ENCODE measurements around the gene IL1RAPL2.
"Not testable (repeated sequence)": the region's sequence is repeated elsewhere in the genome, so short reads cannot be mapped to it uniquely, and the experiment has no call there.

The IL1RAPL2 gene

GRCh38 chrX:104565791-104566680, at the start of gene IL1RAPL2:
IL1RAPL2 (plus strand) TSS chrX:104566199.
- Histone ChIP-seq H3K4me1 (no peaks in the 10 kb centered on the region), H3K9ac (no peak within 1 kb of the TSS), H3K4me3 (no peak within 1 kb of the TSS), H3K9me3 (peaks cover 35% of the 10 kb centered on the region), H3K4me2 (no peak within 1 kb of the TSS), H3K27ac (no peak within 1 kb of the TSS), H3K27me3 (0 out of 2 replicates have a peak, but pooled peaks cover 6% of the 10 kb centered on the region), H3K36me3 (no peaks in the 10 kb centered on the region), H4K20me1 (no peaks in the 10 kb centered on the region)
- no peak for TF ChIP-seq Cebpa-rat (IDR thresholded peaks at IDR 0.05)

GRCh38 chrX:104522386-104522785, 43.6 kb upstream of the IL1RAPL2 start:
- Histone ChIP-seq H3K27me3 (no peaks in the 10 kb centered on the region), H4K20me1 (no peaks in the 10 kb centered on the region), H3K9me3 (no peaks in the 10 kb centered on the region), H3K27ac (no peak overlapping the region), H3K9ac (no peak overlapping the region), H3K4me3 (no peak overlapping the region), H3K4me1 (peaks cover 5% of the 10 kb centered on the region; the same call in 1 of the 2 replicates), H3K4me2 (no peak overlapping the region), H3K36me3 (no peaks in the 10 kb centered on the region)
- TF ChIP-seq Cebpa-rat (IDR thresholded peaks at IDR 0.05), result no peak

GRCh38 chrX:104523858-104524257, 42.1 kb upstream of the IL1RAPL2 start:
- H3K4me2 ChIP-seq, result no peak overlapping the region
- no peak overlapping the region for H3K27ac ChIP-seq
- peaks cover 5% of the 10 kb centered on the region; the same call in 1 of the 2 replicates for H3K4me1 ChIP-seq
- no peak overlapping the region for H3K4me3 ChIP-seq
- no peaks in the 10 kb centered on the region for H4K20me1 ChIP-seq
- no peaks in the 10 kb centered on the region for H3K27me3 ChIP-seq
- no peak overlapping the region for H3K9ac ChIP-seq
- no peaks in the 10 kb centered on the region for H3K9me3 ChIP-seq
- no peak for TF ChIP-seq Cebpa-rat (IDR thresholded peaks at IDR 0.05)
- no peaks in the 10 kb centered on the region for H3K36me3 ChIP-seq

- Histone ChIP-seq H3K36me3 (no peaks in the 10 kb centered on the region), H3K9me3 (no peaks in the 10 kb centered on the region), H4K20me1 (no peaks in the 10 kb centered on the region), H3K4me2 (no peak overlapping the region), H3K27me3 (no peaks in the 10 kb centered on the region), H3K27ac (no peak overlapping the region), H3K4me1 (no peaks in the 10 kb centered on the region), H3K4me3 (no peak overlapping the region), H3K9ac (no peak overlapping the region)
- TF ChIP-seq Cebpa-rat (IDR thresholded peaks at IDR 0.05), result no peak
Measured at GRCh38 chrX:104539081-104539480, 26.9 kb upstream of the IL1RAPL2 start.

- not testable (repeated sequence) for H3K27ac ChIP-seq, H3K36me3 ChIP-seq, H3K9ac ChIP-seq, H3K27me3 ChIP-seq, H3K4me1 ChIP-seq, H3K4me3 ChIP-seq, H3K9me3 ChIP-seq, H3K4me2 ChIP-seq, H4K20me1 ChIP-seq
Measured at GRCh38 chrX:104542447-104542846, 23.6 kb upstream of the IL1RAPL2 start.

GRCh38 chrX:104564335-104564734, 1.7 kb upstream of the IL1RAPL2 start:
- H3K4me1 ChIP-seq, result no peaks in the 10 kb centered on the region
- no peak overlapping the region for H3K4me2 ChIP-seq
- peaks cover 34% of the 10 kb centered on the region for H3K9me3 ChIP-seq
- H3K27me3 ChIP-seq, result 0 out of 2 replicates have a peak, but pooled peaks cover 6% of the 10 kb centered on the region
- H3K36me3 ChIP-seq, result no peaks in the 10 kb centered on the region
- no peak overlapping the region for H3K9ac ChIP-seq
- H4K20me1 ChIP-seq, result no peaks in the 10 kb centered on the region
- no peak for TF ChIP-seq Cebpa-rat (IDR thresholded peaks at IDR 0.05)
- no peak overlapping the region for H3K4me3 ChIP-seq
- H3K27ac ChIP-seq, result no peak overlapping the region

- Histone ChIP-seq H3K4me3 (no peak overlapping the region), H3K27ac (no peak overlapping the region), H3K27me3 (0 out of 2 replicates have a peak, but pooled peaks cover 6% of the 10 kb centered on the region), H3K9me3 (peaks cover 34% of the 10 kb centered on the region), H3K36me3 (no peaks in the 10 kb centered on the region), H3K9ac (no peak overlapping the region), H3K4me2 (no peak overlapping the region), H4K20me1 (no peaks in the 10 kb centered on the region), H3K4me1 (no peaks in the 10 kb centered on the region)
- no peak for TF ChIP-seq Cebpa-rat (IDR thresholded peaks at IDR 0.05)
Measured at GRCh38 chrX:104564921-104565703, 887 bp upstream of the IL1RAPL2 start.

GRCh38 chrX:104566681-104567501, 892 bp downstream of the IL1RAPL2 start:
- H4K20me1 ChIP-seq, result no peaks in the 10 kb centered on the region
- H3K36me3 ChIP-seq, result no peaks in the 10 kb centered on the region
- H3K27ac ChIP-seq, result no peak overlapping the region
- H3K4me1 ChIP-seq, result no peaks in the 10 kb centered on the region
- H3K4me2 ChIP-seq, result no peak overlapping the region
- H3K4me3 ChIP-seq, result no peak overlapping the region
- H3K27me3 ChIP-seq, result 0 out of 2 replicates have a peak, but pooled peaks cover 6% of the 10 kb centered on the region
- no peak for TF ChIP-seq Cebpa-rat (IDR thresholded peaks at IDR 0.05)
- H3K9me3 ChIP-seq, result peaks cover 40% of the 10 kb centered on the region
- H3K9ac ChIP-seq, result no peak overlapping the region

GRCh38 chrX:104567506-104567905, 1.5 kb downstream of the IL1RAPL2 start:
- no peaks in the 10 kb centered on the region for H3K36me3 ChIP-seq
- no peak for TF ChIP-seq Cebpa-rat (IDR thresholded peaks at IDR 0.05)
- H3K27ac ChIP-seq, result no peak overlapping the region
- H3K27me3 ChIP-seq, result 0 out of 2 replicates have a peak, but pooled peaks cover 6% of the 10 kb centered on the region
- H4K20me1 ChIP-seq, result no peaks in the 10 kb centered on the region
- H3K4me1 ChIP-seq, result no peaks in the 10 kb centered on the region
- no peak overlapping the region for H3K9ac ChIP-seq
- no peak overlapping the region for H3K4me3 ChIP-seq
- no peak overlapping the region for H3K4me2 ChIP-seq
- H3K9me3 ChIP-seq, result peaks cover 40% of the 10 kb centered on the region
